ENCODE results near the gene TMOD4. TPM values are rescaled to one million over a fixed set of nuclear protein-coding genes. Genes with fewer than 3 reads are reported as not detected.

TMOD4 gene
- total RNA-seq, 1 experiment from 2014 or later: 2.1 TPM

GRCh38 chr1:151128800-151129199, 47.0 kb downstream of the TMOD4 start:
- H3K4me1 Mint-ChIP-seq (ENCODE audit: low read depth, unreplicated experiment): peaks cover 16% of the 10 kb centered on the region
- CTCF ChIA-PET: interaction anchor here (1.1 kb wide), 1 partner anchor 104 kb away, joined by 7 read pairs; no protein-coding TSS in a partner anchor
- DNase-seq: no peak
- BruUV-seq (replicated peaks): no TSS peak
- TF ChIP-seq, protein P1, sequence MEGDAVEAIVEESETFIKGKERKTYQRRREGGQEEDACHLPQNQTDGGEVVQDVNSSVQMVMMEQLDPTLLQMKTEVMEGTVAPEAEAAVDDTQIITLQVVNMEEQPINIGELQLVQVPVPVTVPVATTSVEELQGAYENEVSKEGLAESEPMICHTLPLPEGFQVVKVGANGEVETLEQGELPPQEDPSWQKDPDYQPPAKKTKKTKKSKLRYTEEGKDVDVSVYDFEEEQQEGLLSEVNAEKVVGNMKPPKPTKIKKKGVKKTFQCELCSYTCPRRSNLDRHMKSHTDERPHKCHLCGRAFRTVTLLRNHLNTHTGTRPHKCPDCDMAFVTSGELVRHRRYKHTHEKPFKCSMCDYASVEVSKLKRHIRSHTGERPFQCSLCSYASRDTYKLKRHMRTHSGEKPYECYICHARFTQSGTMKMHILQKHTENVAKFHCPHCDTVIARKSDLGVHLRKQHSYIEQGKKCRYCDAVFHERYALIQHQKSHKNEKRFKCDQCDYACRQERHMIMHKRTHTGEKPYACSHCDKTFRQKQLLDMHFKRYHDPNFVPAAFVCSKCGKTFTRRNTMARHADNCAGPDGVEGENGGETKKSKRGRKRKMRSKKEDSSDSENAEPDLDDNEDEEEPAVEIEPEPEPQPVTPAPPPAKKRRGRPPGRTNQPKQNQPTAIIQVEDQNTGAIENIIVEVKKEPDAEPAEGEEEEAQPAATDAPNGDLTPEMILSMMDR (IDR thresholded peaks at IDR 0.05; ENCODE audit: unreplicated experiment): no peak
- intact Hi-C loops (cut with micrococcal nuclease; ENCODE audit: unreplicated experiment): no loop called here
- H3K36me3 Mint-ChIP-seq (ENCODE audit: insufficient read depth, unreplicated experiment): peaks cover 14% of the 10 kb centered on the region
- peaks cover 33% of the 10 kb centered on the region for H3K27me3 Mint-ChIP-seq (ENCODE audit: unreplicated experiment)
- H3K4me3 Mint-ChIP-seq (ENCODE audit: low read depth, unreplicated experiment): no peak overlapping the region
- no peaks in the 10 kb centered on the region for H3K9me3 Mint-ChIP-seq (ENCODE audit: low read depth, unreplicated experiment)
- no peak overlapping the region for H3K27ac Mint-ChIP-seq (ENCODE audit: unreplicated experiment)

- H3K27me3 Mint-ChIP-seq (ENCODE audit: unreplicated experiment): no peaks in the 10 kb centered on the region
- no TSS peak for BruUV-seq (replicated peaks)
- intact Hi-C loops (cut with micrococcal nuclease; ENCODE audit: unreplicated experiment): no loop called here
- H3K4me3 Mint-ChIP-seq (ENCODE audit: low read depth, unreplicated experiment): no peak overlapping the region
- TF ChIP-seq, protein P1 (IDR thresholded peaks at IDR 0.05; ENCODE audit: unreplicated experiment): no peak
- H3K4me1 Mint-ChIP-seq (ENCODE audit: low read depth, unreplicated experiment): no peaks in the 10 kb centered on the region
- no peaks in the 10 kb centered on the region for H3K36me3 Mint-ChIP-seq (ENCODE audit: insufficient read depth, unreplicated experiment)
- DNase-seq: no peak
- CTCF ChIA-PET: no interaction called here
- no peaks in the 10 kb centered on the region for H3K9me3 Mint-ChIP-seq (ENCODE audit: low read depth, unreplicated experiment)
- no peak overlapping the region for H3K27ac Mint-ChIP-seq (ENCODE audit: unreplicated experiment)
These were observed 50.9 kb downstream of the TMOD4 start for GRCh38 chr1:151124763-151125403.

Other genes starting within 250 kb of the TMOD4 start
- gene SETDB1, start 249.6 kb downstream of the TMOD4 start, total RNA-seq (2022): 64.9 and 70.6 TPM in 2 replicates
- 214 and 226 TPM in 2 replicates for gene CERS2, start 201.1 kb downstream of the TMOD4 start, total RNA-seq (2022)
- 15.4 and 20.1 TPM in 2 replicates for gene ANXA9, start 193.7 kb downstream of the TMOD4 start, total RNA-seq (2022)
- gene MINDY1, start 169.1 kb downstream of the TMOD4 start, total RNA-seq (2022): 17.2 and 17.6 TPM in 2 replicates
- gene PRUNE1, start 167.5 kb downstream of the TMOD4 start, total RNA-seq (2022): 15.9 and 16.0 TPM in 2 replicates
- gene BNIPL, start 139.4 kb downstream of the TMOD4 start, total RNA-seq (2022): 1.2 and 2.4 TPM in 2 replicates
- gene C1orf56, start 128.2 kb downstream of the TMOD4 start, total RNA-seq (2022): 8.5 and 9.5 TPM in 2 replicates
- 103 and 110 TPM in 2 replicates for gene CDC42SE1, start 116.4 kb downstream of the TMOD4 start, total RNA-seq (2022)
- 1.5 and 2.1 TPM in 2 replicates for gene MLLT11, start 115.6 kb downstream of the TMOD4 start, total RNA-seq (2022)
- 10.9 and 13.6 TPM in 2 replicates for gene GABPB2, start 105.2 kb downstream of the TMOD4 start, total RNA-seq (2022)
- gene SEMA6C, start 29.4 kb downstream of the TMOD4 start, total RNA-seq (2022): 2.2 and 2.5 TPM in 2 replicates
- gene TNFAIP8L2, start 19.3 kb downstream of the TMOD4 start, total RNA-seq (2022): not detected in 2 replicates
- gene LYSMD1, start 10.1 kb downstream of the TMOD4 start, total RNA-seq (2022): 7.6 and 9.7 TPM in 2 replicates
- 47.3 and 49.8 TPM in 2 replicates for gene SCNM1, start 9.8 kb downstream of the TMOD4 start, total RNA-seq (2022)
- gene VPS72, start 14.2 kb upstream of the TMOD4 start, total RNA-seq (2022): 91.4 and 111 TPM in 2 replicates
- 86.6 and 96.2 TPM in 2 replicates for gene PIP5K1A, start 22.6 kb upstream of the TMOD4 start, total RNA-seq (2022)
- gene PSMD4, start 78.8 kb upstream of the TMOD4 start, total RNA-seq (2022): 302 and 325 TPM in 2 replicates
- gene ZNF687, start 106.3 kb upstream of the TMOD4 start, total RNA-seq (2022): 42.9 and 43.4 TPM in 2 replicates
- gene PI4KB, start 151.4 kb upstream of the TMOD4 start, total RNA-seq (2022): 50.7 and 57.6 TPM in 2 replicates
- gene RFX5, start 171.3 kb upstream of the TMOD4 start, total RNA-seq (2022): 82.4 and 88.1 TPM in 2 replicates
- gene SELENBP1, start 196.7 kb upstream of the TMOD4 start, total RNA-seq (2022): 7.8 and 9.8 TPM in 2 replicates
- 355 and 411 TPM in 2 replicates for gene PSMB4, start 223.6 kb upstream of the TMOD4 start, total RNA-seq (2022)